SH-SY5Y (cell line): ENCODE data around the gene AHSG.

ENCODE experiments used
- GATA2 ChIP-seq: IDR thresholded peaks from 2 replicates; pipeline ENCODE4 v1.6.1; 2011; ENCODE audit warnings: mild to moderate bottlenecking, low read depth, low read length
- GATA3 ChIP-seq: IDR thresholded peaks from 2 replicates; pipeline ENCODE4 v1.6.1; 2011; ENCODE audit warnings: low read depth, mild to moderate bottlenecking, low read length, moderate library complexity

DNA sequence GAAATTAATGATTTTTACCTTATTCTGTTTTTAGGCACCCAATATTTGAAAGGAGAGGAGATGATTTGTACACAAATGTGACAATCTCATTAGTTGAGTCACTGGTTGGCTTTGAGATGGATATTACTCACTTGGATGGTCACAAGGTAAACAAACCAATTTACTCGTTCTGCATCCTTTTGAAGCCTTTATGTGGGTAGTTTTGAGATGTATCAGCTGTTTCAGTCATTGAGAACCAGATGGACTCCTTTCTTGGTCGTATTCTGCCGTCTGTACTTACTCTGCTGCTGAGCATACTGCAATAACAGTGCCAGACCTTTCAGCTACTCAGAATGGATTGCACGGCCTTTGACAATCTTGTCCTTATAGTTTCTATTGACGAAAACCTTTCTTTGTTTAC lies 29.0 kb upstream of the AHSG start:
- no peak for TF ChIP-seq GATA2
- TF ChIP-seq GATA3 = no peak
